Hepatocyte (in vitro differentiated cells): Measurements from ENCODE around the gene WTAP.

Source experiments
- CTCF ChIP-seq: fragments of 200-600 bp; sonication (generic); IDR thresholded peaks from 2 replicates; pipeline ENCODE4 v1.5.1; 2016; ENCODE audit warnings: antibody characterized with exemption, mild to moderate bottlenecking; ENCODE audit not compliant: poor library complexity
- EZH2phosphoT487 ChIP-seq: fragments of 200-600 bp; sonication (generic); IDR thresholded peaks from one replicate; pipeline ENCODE4 v1.6.1; 2018; ENCODE audit warnings: antibody characterized with exemption, mild to moderate bottlenecking, low read depth, moderate library complexity; ENCODE audit not compliant: unreplicated experiment, severe bottlenecking

- no peak for TF ChIP-seq CTCF
- no peak for TF ChIP-seq EZH2phosphoT487
These were observed 48.7 kb upstream of the WTAP start for GRCh38 chr6:159678574-159678973.
